ENCODE results near the gene CFAP47. TPM values are rescaled to one million over a fixed set of nuclear protein-coding genes. Genes with fewer than 3 reads are reported as not detected.

The CFAP47 gene
- total RNA-seq, 1 donor from 2014 or later = not detected

GRCh38 chrX:36344301-36344700, 424.8 kb downstream of the CFAP47 start:
- Histone ChIP-seq H4K20me1 (ENCODE audit: insufficient read depth, low read length) (no peaks in the 10 kb centered on the region), H3K4me3 (ENCODE audit: insufficient read depth, low read depth, low read length) (no peak overlapping the region), H3K9me3 (ENCODE audit: insufficient read depth, low read depth, low read length) (no peaks in the 10 kb centered on the region), H3K4me1 (ENCODE audit: insufficient read depth, low read length) (no peaks in the 10 kb centered on the region), H3K36me3 (ENCODE audit: insufficient read depth, low read length) (no peaks in the 10 kb centered on the region), H2AFZ (ENCODE audit: low read depth, low read length) (no peak overlapping the region), H3K9ac (ENCODE audit: low read length) (no peak overlapping the region), H3K27ac (ENCODE audit: low read depth, low read length) (no peak overlapping the region), H3K4me2 (ENCODE audit: low read length) (no peak overlapping the region), H3K79me2 (ENCODE audit: insufficient read depth, low read length) (no peaks in the 10 kb centered on the region), H3K27me3 (ENCODE audit: insufficient read depth, low read length) (no peaks in the 10 kb centered on the region)
- Mint-ChIP-seq H3K27ac (ENCODE audit: unreplicated experiment) (no peak overlapping the region), H3K4me3 (ENCODE audit: unreplicated experiment) (no peak overlapping the region), H3K36me3 (ENCODE audit: low read depth, unreplicated experiment) (no peaks in the 10 kb centered on the region), H3K4me1 (ENCODE audit: low read depth, unreplicated experiment) (no peaks in the 10 kb centered on the region), H3K27me3 (ENCODE audit: low read depth, unreplicated experiment) (no peaks in the 10 kb centered on the region), H3K9me3 (ENCODE audit: unreplicated experiment) (no peaks in the 10 kb centered on the region)
- no peak for DNase-seq (ENCODE audit: low read depth)
- peak; percentile 41 for FAIRE-seq
- TF ChIP-seq, protein P1, sequence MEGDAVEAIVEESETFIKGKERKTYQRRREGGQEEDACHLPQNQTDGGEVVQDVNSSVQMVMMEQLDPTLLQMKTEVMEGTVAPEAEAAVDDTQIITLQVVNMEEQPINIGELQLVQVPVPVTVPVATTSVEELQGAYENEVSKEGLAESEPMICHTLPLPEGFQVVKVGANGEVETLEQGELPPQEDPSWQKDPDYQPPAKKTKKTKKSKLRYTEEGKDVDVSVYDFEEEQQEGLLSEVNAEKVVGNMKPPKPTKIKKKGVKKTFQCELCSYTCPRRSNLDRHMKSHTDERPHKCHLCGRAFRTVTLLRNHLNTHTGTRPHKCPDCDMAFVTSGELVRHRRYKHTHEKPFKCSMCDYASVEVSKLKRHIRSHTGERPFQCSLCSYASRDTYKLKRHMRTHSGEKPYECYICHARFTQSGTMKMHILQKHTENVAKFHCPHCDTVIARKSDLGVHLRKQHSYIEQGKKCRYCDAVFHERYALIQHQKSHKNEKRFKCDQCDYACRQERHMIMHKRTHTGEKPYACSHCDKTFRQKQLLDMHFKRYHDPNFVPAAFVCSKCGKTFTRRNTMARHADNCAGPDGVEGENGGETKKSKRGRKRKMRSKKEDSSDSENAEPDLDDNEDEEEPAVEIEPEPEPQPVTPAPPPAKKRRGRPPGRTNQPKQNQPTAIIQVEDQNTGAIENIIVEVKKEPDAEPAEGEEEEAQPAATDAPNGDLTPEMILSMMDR (IDR thresholded peaks at IDR 0.05; ENCODE audit: insufficient read depth, low read depth, low read length) = no peak
- no peak for TF ChIP-seq EZH2 (IDR thresholded peaks at IDR 0.05; ENCODE audit: insufficient read depth, low read length)

- no peak overlapping the region for H3K27ac ChIP-seq (ENCODE audit: low read depth, low read length)
- Mint-ChIP-seq H3K27ac (ENCODE audit: unreplicated experiment) (no peak overlapping the region), H3K9me3 (ENCODE audit: unreplicated experiment) (no peaks in the 10 kb centered on the region), H3K36me3 (ENCODE audit: low read depth, unreplicated experiment) (no peaks in the 10 kb centered on the region), H3K4me1 (ENCODE audit: low read depth, unreplicated experiment) (no peaks in the 10 kb centered on the region), H3K4me3 (ENCODE audit: unreplicated experiment) (no peak overlapping the region), H3K27me3 (ENCODE audit: low read depth, unreplicated experiment) (no peaks in the 10 kb centered on the region)
- H2AFZ ChIP-seq (ENCODE audit: low read depth, low read length) = no peak overlapping the region
- H3K4me2 ChIP-seq (ENCODE audit: low read length) = no peak overlapping the region
- no peaks in the 10 kb centered on the region for H4K20me1 ChIP-seq (ENCODE audit: insufficient read depth, low read length)
- no peak overlapping the region for H3K9ac ChIP-seq (ENCODE audit: low read length)
- no peaks in the 10 kb centered on the region for H3K27me3 ChIP-seq (ENCODE audit: insufficient read depth, low read length)
- H3K79me2 ChIP-seq (ENCODE audit: insufficient read depth, low read length) = no peaks in the 10 kb centered on the region
- no peak for DNase-seq (ENCODE audit: low read depth)
- no peak for FAIRE-seq
- TF ChIP-seq EZH2 (IDR thresholded peaks at IDR 0.05; ENCODE audit: insufficient read depth, low read length) = no peak
- TF ChIP-seq, protein P1 (IDR thresholded peaks at IDR 0.05; ENCODE audit: insufficient read depth, low read depth, low read length) = no peak
- H3K4me1 ChIP-seq (ENCODE audit: insufficient read depth, low read length) = no peaks in the 10 kb centered on the region
- H3K9me3 ChIP-seq (ENCODE audit: insufficient read depth, low read depth, low read length) = no peaks in the 10 kb centered on the region
- no peaks in the 10 kb centered on the region for H3K36me3 ChIP-seq (ENCODE audit: insufficient read depth, low read length)
- no peak overlapping the region for H3K4me3 ChIP-seq (ENCODE audit: insufficient read depth, low read depth, low read length)
Measured at GRCh38 chrX:36348509-36348908, 429.0 kb downstream of the CFAP47 start.

- no peak overlapping the region for H3K4me2 ChIP-seq (ENCODE audit: low read length)
- H3K36me3 ChIP-seq (ENCODE audit: insufficient read depth, low read length) = no peaks in the 10 kb centered on the region
- no peak overlapping the region for H3K27ac ChIP-seq (ENCODE audit: low read depth, low read length)
- peaks cover 5% of the 10 kb centered on the region for H3K9me3 Mint-ChIP-seq (ENCODE audit: unreplicated experiment)
- no peak overlapping the region for H3K27ac Mint-ChIP-seq (ENCODE audit: unreplicated experiment)
- no peak overlapping the region for H3K4me3 ChIP-seq (ENCODE audit: insufficient read depth, low read depth, low read length)
- no peak for DNase-seq (ENCODE audit: low read depth)
- H3K27me3 ChIP-seq (ENCODE audit: insufficient read depth, low read length) = no peaks in the 10 kb centered on the region
- no peaks in the 10 kb centered on the region for H3K4me1 ChIP-seq (ENCODE audit: insufficient read depth, low read length)
- H2AFZ ChIP-seq (ENCODE audit: low read depth, low read length) = no peak overlapping the region
- H3K79me2 ChIP-seq (ENCODE audit: insufficient read depth, low read length) = no peaks in the 10 kb centered on the region
- H3K27me3 Mint-ChIP-seq (ENCODE audit: low read depth, unreplicated experiment) = no peaks in the 10 kb centered on the region
- no peak for TF ChIP-seq EZH2 (IDR thresholded peaks at IDR 0.05; ENCODE audit: insufficient read depth, low read length)
- TF ChIP-seq, protein P1 (IDR thresholded peaks at IDR 0.05; ENCODE audit: insufficient read depth, low read depth, low read length) = no peak
- no peak overlapping the region for H3K4me3 Mint-ChIP-seq (ENCODE audit: unreplicated experiment)
- no peaks in the 10 kb centered on the region for H3K4me1 Mint-ChIP-seq (ENCODE audit: low read depth, unreplicated experiment)
- no peaks in the 10 kb centered on the region for H3K36me3 Mint-ChIP-seq (ENCODE audit: low read depth, unreplicated experiment)
- no peak for FAIRE-seq
- no peaks in the 10 kb centered on the region for H3K9me3 ChIP-seq (ENCODE audit: insufficient read depth, low read depth, low read length)
- no peak overlapping the region for H3K9ac ChIP-seq (ENCODE audit: low read length)
- no peaks in the 10 kb centered on the region for H4K20me1 ChIP-seq (ENCODE audit: insufficient read depth, low read length)
Measured at GRCh38 chrX:36357855-36358254, 438.3 kb downstream of the CFAP47 start.

All from astrocyte (in vitro differentiated cells and primary cell).